Liver (tissue), 9 donors: ENCODE measurements around the gene NOS1. TPM values are rescaled to one million over a fixed set of nuclear protein-coding genes. Genes with fewer than 3 reads are reported as not detected.

Experiments used
- DNase-seq: peaks from one replicate; pipeline ENCODE4 v3.0.0-alpha.2; 2017; ENCODE audit warnings: low spot score
- H3K27ac ChIP-seq, 2 donors: one replicate each; pipeline ENCODE4 v1.7.0; 2013; ENCODE audit warnings: inconsistent platforms in 2 of 2, low read length in 2 of 2, control low read depth in 1 of 2, low read depth in 1 of 2, mild to moderate bottlenecking in 1 of 2
- H3K27me3 ChIP-seq, 4 donors: one replicate each; pipeline versions ENCODE4 v1.6.1 to v1.7.0; 2013; ENCODE audit warnings: low read length in 3 of 4, inconsistent platforms in 1 of 4, mild to moderate bottlenecking in 1 of 4, moderate library complexity in 1 of 4; ENCODE audit not compliant: control insufficient read depth in 4 of 4, insufficient read depth in 4 of 4
- H3K36me3 ChIP-seq, 4 donors: one replicate each; pipeline versions ENCODE4 v1.6.1 to v1.7.0; 2013; ENCODE audit warnings: low read length in 3 of 4, mild to moderate bottlenecking in 3 of 4, low read depth in 1 of 4, moderate library complexity in 1 of 4; ENCODE audit not compliant: control insufficient read depth in 4 of 4, insufficient read depth in 3 of 4
- H3K4me1 ChIP-seq, 4 donors: one replicate each; pipeline versions ENCODE4 v1.6.1 to v1.7.0; 2013; ENCODE audit warnings: low read length in 3 of 4, mild to moderate bottlenecking in 3 of 4, moderate library complexity in 1 of 4; ENCODE audit not compliant: control insufficient read depth in 4 of 4, insufficient read depth in 4 of 4
- H3K4me3 ChIP-seq, 3 donors: one replicate each; pipeline versions ENCODE4 v1.6.1 to v1.7.0; 2013; ENCODE audit warnings: low read length in 3 of 3, control low read depth in 1 of 3, low read depth in 1 of 3, mild to moderate bottlenecking in 1 of 3
- H3K9ac ChIP-seq, 2 donors: one replicate each; pipeline ENCODE4 v1.7.0; 2013; ENCODE audit warnings: low read length in 2 of 2, mild to moderate bottlenecking in 2 of 2, moderate library complexity in 2 of 2, control low read depth in 1 of 2, low read depth in 1 of 2
- H3K9me3 ChIP-seq, 4 donors: one replicate each; pipeline versions ENCODE4 v1.6.1 to v1.7.0; 2013; ENCODE audit warnings: low read length in 3 of 4; ENCODE audit not compliant: control insufficient read depth in 4 of 4
- ATF3 ChIP-seq: IDR thresholded peaks from 2 replicates; pipeline ENCODE4 v1.6.1; 2016; ENCODE audit warnings: antibody characterized with exemption
- CTCF ChIP-seq: fragments of 150-350 bp; IDR thresholded peaks from 2 replicates; pipeline ENCODE4 v1.5.1; 2017; ENCODE audit warnings: improper control_type of control experiment, low read depth, low read length; ENCODE audit not compliant: missing input control
- EGR1 ChIP-seq, 2 donors: IDR thresholded peaks; 2 replicates each; pipeline ENCODE4 v1.6.1; 2016 to 2018; ENCODE audit warnings: antibody characterized with exemption in 2 of 2, low read depth in 2 of 2
- FOXA1 ChIP-seq: IDR thresholded peaks from 2 replicates; pipeline ENCODE4 v1.6.1; 2016; ENCODE audit warnings: antibody characterized with exemption
- FOXA2 ChIP-seq: IDR thresholded peaks from 2 replicates; pipeline ENCODE4 v1.6.1; 2016; ENCODE audit warnings: antibody characterized with exemption
- GABPA ChIP-seq, 2 donors: IDR thresholded peaks in 1 of 2; conservative IDR thresholded peaks in 1 of 2; 2 replicates each; pipeline ENCODE4 v1.6.1; 2016; ENCODE audit warnings: antibody characterized with exemption in 2 of 2, mild to moderate bottlenecking in 1 of 2, moderate library complexity in 1 of 2
- HNF4A ChIP-seq, 2 donors: conservative IDR thresholded peaks; 2 replicates each; pipeline ENCODE4 v1.6.1; 2016; ENCODE audit warnings: antibody characterized with exemption in 2 of 2, mild to moderate bottlenecking in 2 of 2
- HNF4G ChIP-seq: IDR thresholded peaks from 2 replicates; pipeline ENCODE4 v1.6.1; 2016; ENCODE audit warnings: antibody characterized with exemption
- JUND ChIP-seq, 2 donors: IDR thresholded peaks; 2 replicates each; pipeline ENCODE4 v1.6.1; 2016; ENCODE audit warnings: antibody characterized with exemption in 2 of 2
- MAX ChIP-seq: IDR thresholded peaks from 2 replicates; pipeline ENCODE4 v1.6.1; 2016; ENCODE audit warnings: antibody characterized with exemption
- NR2F2 ChIP-seq: IDR thresholded peaks from 2 replicates; pipeline ENCODE4 v1.6.1; 2016; ENCODE audit warnings: antibody characterized with exemption
- RAD21 ChIP-seq, 2 donors: IDR thresholded peaks; 2 replicates each; pipeline ENCODE4 v1.6.1; 2016; ENCODE audit warnings: antibody characterized with exemption in 2 of 2, mild to moderate bottlenecking in 2 of 2
- REST ChIP-seq: IDR thresholded peaks from 2 replicates; pipeline ENCODE4 v1.6.1; 2016; ENCODE audit warnings: antibody characterized with exemption, mild to moderate bottlenecking
- RXRA ChIP-seq, 2 donors: IDR thresholded peaks; 2 replicates each; pipeline ENCODE4 v1.6.1; 2017 to 2018; ENCODE audit warnings: antibody characterized with exemption in 2 of 2, mild to moderate bottlenecking in 1 of 2
- SP1 ChIP-seq: IDR thresholded peaks from 2 replicates; pipeline ENCODE4 v1.6.1; 2018; ENCODE audit warnings: antibody characterized with exemption, mild to moderate bottlenecking
- TAF1 ChIP-seq: conservative IDR thresholded peaks from 2 replicates; pipeline ENCODE4 v1.6.1; 2016; ENCODE audit warnings: antibody characterized with exemption, mild to moderate bottlenecking
- YY1 ChIP-seq: IDR thresholded peaks from 2 replicates; pipeline ENCODE4 v1.6.1; 2016; ENCODE audit warnings: antibody characterized with exemption, mild to moderate bottlenecking
- WGBS: extraction: QIAGEN DNeasy Blood & Tissue Kit; methylation state at CpG from one replicate; pipeline ENCODE4 v1.1.7; 2013; 5-methylcytosine and 5-hydroxymethylcytosine counted together
- polyA plus RNA-seq, 2 donors: library from polyadenylated mRNA; stranded (reverse) in 1 of 2; unstranded in 1 of 2; fragments of 200-250 nt in 1 of 2; fragments of >200 nt in 1 of 2; fragmentation: Nextera tagmentation in 1 of 2; extraction: Ambion mirVana in 1 of 2; gene quantifications; one replicate each; pipeline versions ENCODE4 v1.2.1 to v1.2.3, GENCODE V29; 2013 to 2015
- total RNA-seq, 2 donors: library from RNA; depleted of rRNA; stranded (reverse); fragments of >200 nt; gene quantifications; one replicate each; pipeline ENCODE4 v1.2.3, GENCODE V29; 2014
- TF ChIP-seq, protein P1 (sequence below): IDR thresholded peaks from 2 replicates; pipeline ENCODE4 v1.6.1; 2016; ENCODE audit warnings: antibody characterized with exemption
- donor health status: healthy.
- donor health status: healthy.
- donor health status: healthy.
- donor health status: healthy.
- donor health status: healthy.

Gene NOS1
- total and polyA plus RNA-seq, 4 donors = under 0.01 to 0.08 (median 0.01) TPM; not detected in 1

DNA sequence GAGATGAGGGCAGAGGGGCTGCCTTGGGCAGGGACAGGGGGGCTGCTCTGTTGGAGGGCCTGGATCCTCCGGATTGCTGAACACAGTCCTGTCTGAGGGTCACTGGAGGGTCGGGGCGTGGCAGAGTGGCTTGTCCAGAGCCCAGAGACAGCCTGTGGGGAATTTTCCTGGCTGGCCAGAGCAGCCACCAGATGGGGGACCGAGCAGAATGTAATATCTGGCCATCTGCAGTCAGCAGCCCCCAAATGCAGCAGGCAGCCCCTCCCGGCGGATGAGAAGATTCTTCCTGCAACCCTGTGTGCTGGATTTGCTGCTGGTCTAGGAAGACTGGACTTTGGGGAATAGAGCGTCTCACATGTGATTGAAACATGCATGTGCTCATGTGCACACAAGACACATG lies 23.3 kb upstream of the NOS1 start:
- Histone ChIP-seq H3K9me3 (peaks cover 0 to 2% (median 0%) of the 10 kb centered on the region in 4 donors), H3K27ac (no peak overlapping the region), H3K4me3 (no peak overlapping the region), H3K27me3 (no peaks in the 10 kb centered on the region), H3K4me1 (no peaks in the 10 kb centered on the region), H3K36me3 (no peaks in the 10 kb centered on the region), H3K9ac (no peak overlapping the region)
- no peak for DNase-seq
- TF ChIP-seq ATF3 (no peak), MAX (no peak), JUND (IDR thresholded peaks at IDR 0.05) (no peak), SP1 (no peak), CTCF (no peak), TAF1 (no peak), HNF4G (no peak), EGR1 (IDR thresholded peaks at IDR 0.05; ENCODE audit: low read depth in 2 of 2) (no peak), REST (no peak), FOXA2 (no peak), FOXA1 (no peak), GABPA (IDR thresholded peaks at IDR 0.05 in 1 of 2, conservative IDR thresholded peaks at IDR 0.05 in 1 of 2) (no peak), NR2F2 (no peak), RAD21 (IDR thresholded peaks at IDR 0.05) (no peak), YY1 (no peak), HNF4A (conservative IDR thresholded peaks at IDR 0.05) (no peak), RXRA (IDR thresholded peaks at IDR 0.05) (no peak)
- TF ChIP-seq, protein P1, sequence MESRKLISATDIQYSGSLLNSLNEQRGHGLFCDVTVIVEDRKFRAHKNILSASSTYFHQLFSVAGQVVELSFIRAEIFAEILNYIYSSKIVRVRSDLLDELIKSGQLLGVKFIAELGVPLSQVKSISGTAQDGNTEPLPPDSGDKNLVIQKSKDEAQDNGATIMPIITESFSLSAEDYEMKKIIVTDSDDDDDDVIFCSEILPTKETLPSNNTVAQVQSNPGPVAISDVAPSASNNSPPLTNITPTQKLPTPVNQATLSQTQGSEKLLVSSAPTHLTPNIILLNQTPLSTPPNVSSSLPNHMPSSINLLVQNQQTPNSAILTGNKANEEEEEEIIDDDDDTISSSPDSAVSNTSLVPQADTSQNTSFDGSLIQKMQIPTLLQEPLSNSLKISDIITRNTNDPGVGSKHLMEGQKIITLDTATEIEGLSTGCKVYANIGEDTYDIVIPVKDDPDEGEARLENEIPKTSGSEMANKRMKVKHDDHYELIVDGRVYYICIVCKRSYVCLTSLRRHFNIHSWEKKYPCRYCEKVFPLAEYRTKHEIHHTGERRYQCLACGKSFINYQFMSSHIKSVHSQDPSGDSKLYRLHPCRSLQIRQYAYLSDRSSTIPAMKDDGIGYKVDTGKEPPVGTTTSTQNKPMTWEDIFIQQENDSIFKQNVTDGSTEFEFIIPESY = no peak
- 79% methylated on average over 7 of the region's 7 CpGs for WGBS
